GM18907 (cell line): Measurements from ENCODE around the gene TMEM40.
"Not testable (repeated sequence)": the region's sequence is repeated elsewhere in the genome, so short reads cannot be mapped to it uniquely, and the experiment has no call there.

Experiments used
- ATAC-seq: cut with Tn5 transposase; IDR thresholded peaks from one replicate; pipeline ENCODE4 v1.9.1; 2021; ENCODE audit warnings: mild to moderate bottlenecking, moderate library complexity; ENCODE audit not compliant: unreplicated experiment

TMEM40 gene

DNA sequence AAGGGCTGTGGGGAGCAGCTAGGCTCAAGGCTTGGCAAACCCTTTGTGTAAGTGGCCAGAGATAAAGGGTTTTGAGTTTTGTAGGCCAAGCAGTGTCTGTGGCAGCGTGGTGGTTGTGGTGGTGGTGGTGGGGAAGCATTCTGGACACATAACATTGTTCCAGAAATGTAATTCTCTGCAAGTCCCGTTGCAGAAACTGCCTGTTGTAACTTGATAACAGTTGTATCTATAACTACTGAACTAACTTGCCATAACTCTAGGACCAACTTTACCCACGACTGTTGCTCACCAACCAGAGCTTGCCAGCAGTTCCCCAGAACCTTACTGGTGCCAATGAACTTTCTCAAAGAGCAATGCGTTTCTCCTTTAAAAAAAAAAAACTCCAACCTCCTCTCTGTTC lies 18.1 kb upstream of the TMEM40 start:
- no peak for ATAC-seq

GRCh38 chr3:12775970-12776369 lies 16.9 kb upstream of the TMEM40 start:
- not testable (repeated sequence) for ATAC-seq

- ATAC-seq: no peak
These were observed 16.2 kb upstream of the TMEM40 start for GRCh38 chr3:12775226-12775625.

DNA sequence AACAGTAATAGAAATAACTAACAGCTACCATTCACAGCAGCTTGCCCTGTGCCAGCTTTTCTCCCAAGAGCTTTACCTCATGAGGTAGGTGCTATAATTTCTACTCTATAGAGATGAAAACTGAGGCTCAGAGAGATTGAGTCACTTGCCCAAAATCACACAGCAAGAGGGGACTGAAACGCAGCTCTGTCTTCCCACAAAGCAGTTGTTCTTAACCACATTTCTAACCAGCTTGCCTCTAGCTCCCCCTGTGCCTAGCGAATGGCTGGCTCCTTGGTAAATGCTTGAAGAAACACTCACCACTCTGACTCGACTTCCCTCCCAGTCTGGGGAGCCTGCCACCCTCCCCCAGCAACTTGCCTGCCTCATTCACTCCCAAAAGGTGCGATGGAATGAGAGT lies 15.6 kb upstream of the TMEM40 start:
- no peak for ATAC-seq

DNA sequence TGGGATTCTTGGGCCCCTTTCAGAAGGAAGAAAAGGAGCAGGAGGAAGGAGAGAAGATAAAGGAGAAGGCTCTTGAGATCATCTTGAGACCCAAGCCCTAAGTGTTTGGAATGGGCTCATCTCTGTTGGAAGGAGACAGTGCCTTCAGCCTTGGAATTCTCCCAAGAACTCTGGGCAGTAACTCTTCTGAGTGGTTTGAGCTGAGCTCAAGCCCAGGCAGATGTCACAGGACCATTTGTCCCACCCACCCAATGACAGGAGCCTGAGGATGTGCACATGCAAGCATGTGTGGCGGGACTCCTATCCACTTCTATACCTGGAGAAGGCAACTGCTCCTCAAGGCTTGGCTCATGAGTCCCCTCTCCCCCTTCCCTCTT lies 14.6 kb upstream of the TMEM40 start:
- ATAC-seq: no peak

- no peak for ATAC-seq
These were observed 14.1 kb upstream of the TMEM40 start for GRCh38 chr3:12773030-12773709.

DNA sequence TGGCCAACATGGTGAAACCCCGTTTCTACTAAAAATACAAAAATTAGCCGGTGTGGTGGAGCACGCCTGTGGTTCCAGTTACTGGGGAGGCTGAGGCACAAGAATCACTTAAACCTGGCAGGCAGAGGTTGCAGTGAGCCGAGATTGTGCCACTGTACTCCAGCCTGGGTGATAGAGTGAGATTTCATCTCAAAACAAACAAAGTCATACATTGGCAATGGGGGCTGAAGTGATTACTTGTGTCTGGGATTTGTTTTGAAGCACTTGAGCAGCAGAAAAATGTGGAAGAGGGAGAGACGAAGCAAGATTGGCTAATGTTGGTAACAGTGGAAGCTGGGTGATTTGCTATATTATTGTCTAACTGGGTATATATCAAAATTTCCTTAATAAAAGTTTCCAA lies 13.4 kb upstream of the TMEM40 start:
- ATAC-seq: no peak

- no peak for ATAC-seq
These were observed 12.2 kb upstream of the TMEM40 start for GRCh38 chr3:12771236-12771635.

- no peak for ATAC-seq
These were observed 10.7 kb upstream of the TMEM40 start for GRCh38 chr3:12769761-12770160.

DNA sequence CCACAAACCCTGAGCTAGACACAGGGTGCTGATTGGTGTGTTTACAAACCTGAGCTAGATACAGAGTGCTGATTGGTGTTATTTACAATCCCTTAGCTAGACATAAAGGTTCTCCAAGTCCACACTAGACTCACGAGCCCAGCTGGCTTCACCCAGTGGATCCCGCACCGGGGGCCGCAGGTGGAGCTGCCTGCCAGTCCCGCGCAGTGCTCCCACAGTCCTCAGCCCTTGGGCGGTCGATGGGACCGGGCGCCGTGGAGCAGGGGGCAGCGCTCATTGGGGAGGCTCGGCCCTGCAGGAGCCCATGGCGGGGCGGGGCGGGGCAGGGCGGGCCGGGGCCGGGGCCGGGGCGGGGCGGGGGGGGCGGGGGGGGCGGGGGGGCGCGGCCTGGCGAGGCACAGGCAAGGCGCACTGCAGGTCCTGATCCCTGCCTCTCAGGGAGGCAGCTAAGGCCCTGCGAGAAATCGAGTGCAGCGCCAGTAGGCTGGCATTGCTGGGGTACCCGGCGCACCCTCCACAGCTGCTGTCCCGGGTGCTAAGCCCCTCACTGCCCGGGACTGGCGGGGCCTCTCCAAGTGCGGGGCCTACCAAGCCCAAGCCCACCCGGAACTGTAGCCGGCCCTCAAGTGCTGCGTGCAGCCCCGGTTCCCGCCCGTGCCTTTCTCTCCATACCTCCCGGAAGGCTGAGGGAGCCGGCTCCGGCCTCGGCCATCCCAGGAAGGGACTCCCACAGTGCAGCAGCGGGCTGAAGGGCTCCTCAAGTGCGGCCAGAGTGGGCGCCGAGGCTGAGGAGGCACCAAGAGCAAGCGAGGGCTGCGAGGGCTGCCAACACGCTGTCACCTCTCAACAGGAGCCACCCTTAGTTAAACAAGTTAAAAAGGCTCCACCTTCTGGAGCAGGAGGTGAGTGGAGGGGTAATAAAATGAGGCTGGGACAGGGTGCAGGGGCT lies 9.8 kb upstream of the TMEM40 start:
- ATAC-seq: no peak

- ATAC-seq: no peak
These were observed 7.5 kb upstream of the TMEM40 start for GRCh38 chr3:12766541-12766940.

GRCh38 chr3:12764171-12764776 lies 5.2 kb upstream of the TMEM40 start:
- ATAC-seq: no peak

GRCh38 chr3:12759693-12760565 lies 870 bp upstream of the TMEM40 start:
- ATAC-seq: no peak

DNA sequence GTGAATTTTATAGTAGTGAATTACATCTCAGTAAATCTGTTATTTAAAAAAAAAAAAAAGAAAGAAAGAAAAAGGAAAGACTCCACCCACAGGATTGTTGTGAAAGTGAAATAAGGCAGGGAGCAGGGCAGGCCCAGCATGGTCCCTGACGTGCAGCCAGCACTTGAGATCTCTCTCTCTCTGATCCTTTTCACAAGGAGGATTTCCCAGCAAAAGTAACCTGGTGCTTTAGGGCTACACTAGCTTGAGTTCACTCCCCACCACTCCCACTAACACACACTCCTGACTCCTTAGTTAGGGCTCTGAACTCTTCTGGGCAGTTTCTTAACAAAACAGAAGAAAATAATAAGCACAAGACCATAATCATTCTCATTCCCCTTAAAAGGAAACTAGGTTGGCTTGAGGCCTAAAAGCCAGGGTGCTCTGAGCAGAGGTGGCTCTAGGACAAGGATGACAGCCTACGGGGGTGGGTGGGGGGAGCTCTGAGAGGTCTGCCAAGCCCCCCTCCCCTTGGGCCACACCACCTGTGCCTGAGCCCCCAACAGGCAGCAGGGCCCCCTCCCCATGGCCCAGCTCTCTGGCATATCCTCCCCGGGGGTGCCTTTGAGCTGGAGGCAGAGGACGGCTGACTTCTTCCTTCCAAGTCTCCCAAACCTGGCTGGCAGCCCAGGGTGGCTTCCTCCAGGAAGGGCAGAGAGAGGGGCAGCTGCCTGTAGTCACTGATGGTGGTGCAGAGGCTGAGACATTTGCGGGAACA lies 856 bp downstream of the TMEM40 start:
- no peak for ATAC-seq

DNA sequence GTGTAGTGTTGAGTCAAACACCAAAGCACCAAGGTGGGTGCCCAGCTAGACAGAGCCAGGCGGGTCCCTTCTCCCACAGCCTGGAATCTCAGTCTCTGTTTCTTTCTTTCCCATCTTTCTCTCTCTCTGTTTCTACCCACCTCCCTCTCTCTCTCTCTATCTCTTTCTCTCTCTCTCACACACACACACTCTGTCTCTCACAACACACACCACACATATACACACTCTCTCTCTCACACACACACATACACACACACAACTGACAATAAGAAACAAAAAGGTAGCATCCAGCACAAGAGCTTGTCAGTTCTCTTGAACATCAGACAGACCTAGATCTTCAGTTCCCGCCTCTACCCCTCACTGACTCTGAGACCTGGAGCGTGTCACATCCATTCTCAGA lies 2.4 kb downstream of the TMEM40 start:
- no peak for ATAC-seq

GRCh38 chr3:12756175-12756574 lies 2.9 kb downstream of the TMEM40 start:
- ATAC-seq: no peak

- ATAC-seq: no peak
These were observed 3.3 kb downstream of the TMEM40 start for GRCh38 chr3:12755754-12756153.

DNA sequence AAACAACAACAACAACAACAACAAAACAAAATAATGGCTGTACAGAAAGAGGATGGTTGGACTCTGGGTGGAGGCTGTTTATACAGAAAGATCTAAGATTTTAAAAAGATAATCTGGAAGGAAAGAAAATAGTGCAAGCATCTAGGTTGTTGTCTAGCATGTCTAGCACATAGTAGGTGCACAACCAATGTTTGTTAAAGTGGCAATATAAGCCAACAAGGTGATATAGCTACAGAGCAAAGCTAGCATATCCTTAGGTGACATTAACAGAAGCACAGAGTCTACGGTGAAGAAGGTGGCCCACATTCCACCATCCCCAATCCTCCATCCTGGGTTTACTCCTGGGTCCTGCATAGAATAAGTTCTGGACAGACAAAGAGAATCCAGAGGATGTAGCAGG lies 4.7 kb downstream of the TMEM40 start:
- no peak for ATAC-seq

- no peak for ATAC-seq
These were observed 5.6 kb downstream of the TMEM40 start for GRCh38 chr3:12753275-12754028.
